ENCODE measurements around the gene TAF1B.
"Not testable (repeated sequence)": the region's sequence is repeated elsewhere in the genome, so short reads cannot be mapped to it uniquely, and the experiment has no call there.

TAF1B gene

DNA sequence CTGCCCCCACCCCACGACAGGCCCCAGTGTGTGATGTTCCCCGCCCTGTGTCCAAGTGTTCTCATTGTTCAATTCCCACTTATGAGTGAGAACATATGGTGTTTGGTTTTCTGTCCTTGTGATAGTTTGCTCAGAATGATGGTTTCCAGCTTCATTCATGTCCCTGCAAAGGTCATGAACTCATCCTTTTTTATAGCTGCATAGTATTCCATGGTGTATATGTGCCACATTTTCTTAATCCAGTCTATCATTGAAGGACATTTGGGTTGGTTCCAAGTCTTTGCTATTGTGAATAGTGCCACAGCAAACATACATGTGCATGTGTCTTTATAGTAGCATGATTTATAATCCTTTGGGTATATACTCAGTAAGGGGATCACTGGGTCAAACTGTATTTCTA is 83.7 kb downstream of the TAF1B start:
- H3K27me3 ChIP-seq (ENCODE audit: control insufficient read depth, insufficient read depth, low read length); H3K4me1 ChIP-seq (ENCODE audit: control insufficient read depth, low read depth, low read length); H3K9ac ChIP-seq (ENCODE audit: low read length); H3K36me3 ChIP-seq (ENCODE audit: control insufficient read depth, low read depth, low read length); H3K27ac ChIP-seq (ENCODE audit: low read length); H3K4me3 ChIP-seq (ENCODE audit: low read length); H3K9me3 ChIP-seq (ENCODE audit: control insufficient read depth, low read depth, low read length): not testable (repeated sequence)

DNA sequence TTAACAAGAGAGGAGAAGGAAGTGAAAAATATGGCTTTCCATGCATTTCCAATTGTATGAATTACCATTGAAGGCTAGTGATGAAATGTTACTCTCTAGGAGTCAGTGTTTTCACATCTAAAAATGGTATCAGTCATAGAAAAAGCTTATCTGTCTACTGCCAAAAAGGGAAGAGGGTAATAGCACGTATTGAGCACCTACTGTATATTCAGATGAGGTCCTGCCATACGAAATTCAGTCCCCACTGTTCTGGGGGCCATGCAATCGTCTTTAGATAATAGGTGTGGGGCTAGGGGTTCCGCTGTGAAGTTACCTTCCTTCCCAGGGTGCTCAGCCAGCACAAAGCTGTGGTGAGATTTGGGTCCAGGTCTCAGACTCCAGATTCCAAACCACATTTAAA is 94.0 kb downstream of the TAF1B start:
- H3K27ac ChIP-seq (ENCODE audit: low read length), result no peak overlapping the region
- no peaks in the 10 kb centered on the region for H3K9me3 ChIP-seq (ENCODE audit: control insufficient read depth, low read depth, low read length)
- no peaks in the 10 kb centered on the region for H3K4me1 ChIP-seq (ENCODE audit: control insufficient read depth, low read depth, low read length)
- no peaks in the 10 kb centered on the region for H3K27me3 ChIP-seq (ENCODE audit: control insufficient read depth, insufficient read depth, low read length)
- peaks cover 13% of the 10 kb centered on the region for H3K36me3 ChIP-seq (ENCODE audit: control insufficient read depth, low read depth, low read length)
- no peak overlapping the region for H3K9ac ChIP-seq (ENCODE audit: low read length)
- H3K4me3 ChIP-seq (ENCODE audit: low read length), result no peak overlapping the region

DNA sequence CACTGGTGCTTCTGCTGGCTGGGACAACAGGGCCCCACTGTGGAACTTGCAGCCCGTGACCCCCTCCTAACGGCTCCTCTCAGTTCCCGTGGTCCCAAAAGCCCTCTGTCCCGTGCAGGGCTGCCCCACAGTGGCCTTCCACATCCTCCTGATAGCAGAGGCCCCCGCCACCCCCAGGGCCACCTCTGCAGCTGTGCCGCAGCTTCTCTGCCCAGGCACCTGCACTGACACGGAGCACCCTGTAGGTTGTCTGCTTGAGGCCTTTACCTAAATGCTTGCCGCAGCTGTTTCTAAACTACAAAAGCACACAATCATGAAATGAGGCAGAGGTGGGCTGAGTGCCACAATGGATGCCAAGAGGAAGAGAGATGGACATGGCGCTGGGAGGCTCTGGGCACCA is 94.7 kb downstream of the TAF1B start:
- Histone ChIP-seq H3K36me3 (ENCODE audit: control insufficient read depth, low read depth, low read length) (peaks cover 11% of the 10 kb centered on the region), H3K4me3 (ENCODE audit: low read length) (no peak overlapping the region), H3K27me3 (ENCODE audit: control insufficient read depth, insufficient read depth, low read length) (no peaks in the 10 kb centered on the region), H3K27ac (ENCODE audit: low read length) (no peak overlapping the region), H3K9ac (ENCODE audit: low read length) (no peak overlapping the region), H3K9me3 (ENCODE audit: control insufficient read depth, low read depth, low read length) (no peaks in the 10 kb centered on the region), H3K4me1 (ENCODE audit: control insufficient read depth, low read depth, low read length) (no peaks in the 10 kb centered on the region)

DNA sequence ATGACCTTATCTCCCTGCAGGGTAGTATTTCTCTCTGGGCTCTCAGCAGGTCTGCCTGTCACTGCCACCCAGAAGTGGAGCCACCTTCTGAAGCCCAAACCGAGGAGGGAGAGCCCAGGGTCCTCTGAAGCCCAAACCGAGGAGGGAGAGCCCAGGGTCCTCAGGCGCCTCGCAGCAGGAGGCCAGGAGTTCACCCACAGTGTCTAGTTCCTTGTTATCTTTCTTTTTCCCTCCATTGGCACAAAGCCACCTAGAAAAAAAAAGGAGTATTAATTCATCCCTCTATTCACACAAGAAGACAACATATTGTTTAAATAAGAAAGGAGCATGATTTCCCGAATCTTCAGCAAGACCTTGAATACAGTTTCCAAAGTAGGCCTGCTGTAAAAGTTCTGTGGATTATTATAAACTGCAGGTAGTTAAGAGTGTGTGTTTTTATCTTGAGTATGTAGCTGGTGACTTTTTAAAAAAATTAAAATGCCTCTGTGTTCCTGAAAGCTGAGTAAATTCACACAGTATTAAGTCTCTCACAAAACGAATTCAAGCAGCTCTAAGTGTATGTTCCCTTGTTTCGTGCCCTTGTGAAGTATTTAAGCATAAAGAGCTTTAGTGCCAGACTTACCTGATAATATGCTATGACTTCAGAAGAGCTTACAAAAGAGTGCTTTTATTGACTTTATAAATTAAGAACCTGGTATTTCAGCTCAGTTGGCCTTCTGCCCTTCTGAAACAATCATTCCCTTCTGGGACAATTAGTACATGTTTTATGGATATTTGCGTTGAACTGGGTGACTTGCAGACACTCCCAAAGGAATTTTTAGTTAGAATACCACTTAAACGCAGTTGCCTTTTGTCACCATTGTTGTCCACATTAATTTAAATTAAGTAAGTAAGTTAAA is 96.6 kb downstream of the TAF1B start:
- Histone ChIP-seq H3K9me3 (ENCODE audit: control insufficient read depth, low read depth, low read length) (no peaks in the 10 kb centered on the region), H3K27me3 (ENCODE audit: control insufficient read depth, insufficient read depth, low read length) (no peaks in the 10 kb centered on the region), H3K36me3 (ENCODE audit: control insufficient read depth, low read depth, low read length) (no peaks in the 10 kb centered on the region), H3K4me1 (ENCODE audit: control insufficient read depth, low read depth, low read length) (no peaks in the 10 kb centered on the region), H3K27ac (ENCODE audit: low read length) (no peak overlapping the region), H3K4me3 (ENCODE audit: low read length) (no peak overlapping the region), H3K9ac (ENCODE audit: low read length) (no peak overlapping the region)

DNA sequence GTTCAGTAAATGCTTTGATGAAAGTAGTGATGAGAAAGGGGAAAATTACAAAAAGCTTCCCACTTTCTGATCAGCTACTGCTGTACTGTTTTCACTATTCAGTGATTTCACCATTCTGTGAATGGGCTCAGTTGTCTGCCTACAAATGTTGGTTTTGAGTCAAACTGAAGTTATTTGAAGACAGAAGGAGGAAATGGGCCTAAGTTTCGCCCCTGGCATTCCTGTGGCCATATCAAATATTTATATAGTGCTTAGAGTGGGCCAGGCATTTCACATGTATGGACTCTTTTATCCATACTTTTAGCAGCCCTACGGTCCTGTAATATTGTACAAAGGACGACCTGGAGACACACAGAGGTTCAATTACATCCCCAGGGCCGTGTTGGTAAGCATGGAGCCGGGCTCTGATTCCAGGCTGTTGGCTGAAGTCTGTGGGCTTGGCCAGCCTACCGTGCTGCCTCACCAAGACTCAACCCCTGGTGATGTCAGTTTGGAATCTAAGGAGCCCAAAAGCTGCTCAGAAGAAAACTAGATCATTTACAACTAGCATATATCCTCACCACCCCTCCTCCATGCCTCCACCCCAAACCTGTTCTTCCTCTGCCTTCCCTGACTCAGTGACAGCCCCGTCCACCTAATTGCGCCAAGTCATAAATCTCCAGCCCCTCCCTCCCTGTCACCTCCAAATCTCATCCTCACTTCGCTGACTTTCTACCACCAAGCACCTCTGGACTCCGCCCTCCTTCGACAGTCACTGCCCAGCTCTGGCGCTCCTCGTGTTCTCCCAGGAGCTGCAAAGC is 98.1 kb downstream of the TAF1B start:
- no peak overlapping the region for H3K9ac ChIP-seq (ENCODE audit: low read length)
- H3K4me3 ChIP-seq (ENCODE audit: low read length), result no peak overlapping the region
- no peak overlapping the region for H3K27ac ChIP-seq (ENCODE audit: low read length)
- no peaks in the 10 kb centered on the region for H3K36me3 ChIP-seq (ENCODE audit: control insufficient read depth, low read depth, low read length)
- H3K4me1 ChIP-seq (ENCODE audit: control insufficient read depth, low read depth, low read length), result no peaks in the 10 kb centered on the region
- no peaks in the 10 kb centered on the region for H3K9me3 ChIP-seq (ENCODE audit: control insufficient read depth, low read depth, low read length)
- no peaks in the 10 kb centered on the region for H3K27me3 ChIP-seq (ENCODE audit: control insufficient read depth, insufficient read depth, low read length)

DNA sequence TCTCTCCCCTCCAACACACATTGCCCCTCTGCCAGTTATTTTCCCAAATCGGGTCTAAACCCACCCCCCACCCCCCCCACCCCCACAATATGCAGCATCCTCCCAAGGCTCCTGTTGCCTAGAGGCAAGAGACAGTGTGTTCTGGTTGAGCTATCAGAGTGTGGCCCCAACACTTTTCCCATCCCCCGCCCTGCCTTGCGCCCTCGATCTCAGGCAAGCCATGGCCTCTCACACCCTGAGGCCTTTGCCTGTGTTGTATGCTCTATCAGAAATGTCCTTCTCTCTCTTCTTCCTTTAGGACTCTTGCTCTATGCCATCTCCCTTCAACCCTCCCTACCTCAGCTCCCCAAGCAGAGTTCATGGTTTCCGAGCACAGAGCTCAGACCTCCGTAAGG is 98.7 kb downstream of the TAF1B start:
- no peak overlapping the region for H3K27ac ChIP-seq (ENCODE audit: low read length)
- no peak overlapping the region for H3K4me3 ChIP-seq (ENCODE audit: low read length)
- H3K27me3 ChIP-seq (ENCODE audit: control insufficient read depth, insufficient read depth, low read length), result no peaks in the 10 kb centered on the region
- no peak overlapping the region for H3K9ac ChIP-seq (ENCODE audit: low read length)
- no peaks in the 10 kb centered on the region for H3K36me3 ChIP-seq (ENCODE audit: control insufficient read depth, low read depth, low read length)
- no peaks in the 10 kb centered on the region for H3K9me3 ChIP-seq (ENCODE audit: control insufficient read depth, low read depth, low read length)
- H3K4me1 ChIP-seq (ENCODE audit: control insufficient read depth, low read depth, low read length), result no peaks in the 10 kb centered on the region

DNA sequence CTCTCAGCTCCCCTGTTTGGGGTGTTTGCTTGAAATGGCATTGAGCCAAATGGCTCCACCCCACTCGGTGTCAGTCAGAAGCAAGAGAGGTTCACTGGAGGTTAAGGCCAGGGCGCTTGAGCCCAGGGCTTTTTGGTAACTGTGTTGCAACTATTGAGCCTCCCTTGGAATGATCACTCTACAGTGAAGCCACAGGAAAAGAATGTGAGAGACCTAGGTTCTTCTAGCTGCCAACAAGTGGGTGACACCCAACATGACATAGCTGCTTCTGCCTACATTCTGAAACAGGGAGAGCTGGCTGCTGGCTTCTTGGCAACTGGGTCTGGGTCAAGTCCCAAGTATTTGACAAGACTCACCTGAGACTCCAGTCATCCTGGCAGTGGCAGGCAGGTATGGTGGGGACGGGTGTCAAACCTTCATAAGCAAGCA is 101.1 kb downstream of the TAF1B start:
- H3K36me3 ChIP-seq (ENCODE audit: control insufficient read depth, low read depth, low read length), result no peaks in the 10 kb centered on the region
- H3K4me1 ChIP-seq (ENCODE audit: control insufficient read depth, low read depth, low read length), result no peaks in the 10 kb centered on the region
- H3K9ac ChIP-seq (ENCODE audit: low read length), result no peak overlapping the region
- H3K27ac ChIP-seq (ENCODE audit: low read length), result no peak overlapping the region
- no peaks in the 10 kb centered on the region for H3K9me3 ChIP-seq (ENCODE audit: control insufficient read depth, low read depth, low read length)
- H3K27me3 ChIP-seq (ENCODE audit: control insufficient read depth, insufficient read depth, low read length), result peaks cover 7% of the 10 kb centered on the region
- no peak overlapping the region for H3K4me3 ChIP-seq (ENCODE audit: low read length)

DNA sequence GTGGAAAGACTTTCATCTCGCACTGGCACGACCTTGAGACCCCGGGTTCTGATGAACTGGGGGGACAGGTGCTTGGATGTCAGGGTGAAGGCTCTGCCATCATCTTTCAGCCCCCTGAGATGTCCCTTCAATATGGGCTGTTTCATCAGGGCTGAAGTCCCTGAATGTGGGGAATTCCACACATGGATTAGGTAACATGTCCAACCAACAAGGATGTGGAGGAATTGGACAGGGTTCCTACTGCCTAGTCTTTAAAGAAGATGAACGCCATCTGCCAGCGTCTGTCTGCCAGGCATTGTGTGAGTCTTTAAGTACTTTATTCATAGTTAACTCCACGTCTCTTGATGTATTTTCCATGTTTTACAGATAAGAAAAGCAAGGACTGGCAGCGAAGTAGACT is 102.3 kb downstream of the TAF1B start:
- Histone ChIP-seq H3K36me3 (ENCODE audit: control insufficient read depth, low read depth, low read length) (no peaks in the 10 kb centered on the region), H3K27me3 (ENCODE audit: control insufficient read depth, insufficient read depth, low read length) (peaks cover 19% of the 10 kb centered on the region), H3K4me3 (ENCODE audit: low read length) (no peak overlapping the region), H3K27ac (ENCODE audit: low read length) (no peak overlapping the region), H3K9me3 (ENCODE audit: control insufficient read depth, low read depth, low read length) (no peaks in the 10 kb centered on the region), H3K9ac (ENCODE audit: low read length) (no peak overlapping the region), H3K4me1 (ENCODE audit: control insufficient read depth, low read depth, low read length) (no peaks in the 10 kb centered on the region)

DNA sequence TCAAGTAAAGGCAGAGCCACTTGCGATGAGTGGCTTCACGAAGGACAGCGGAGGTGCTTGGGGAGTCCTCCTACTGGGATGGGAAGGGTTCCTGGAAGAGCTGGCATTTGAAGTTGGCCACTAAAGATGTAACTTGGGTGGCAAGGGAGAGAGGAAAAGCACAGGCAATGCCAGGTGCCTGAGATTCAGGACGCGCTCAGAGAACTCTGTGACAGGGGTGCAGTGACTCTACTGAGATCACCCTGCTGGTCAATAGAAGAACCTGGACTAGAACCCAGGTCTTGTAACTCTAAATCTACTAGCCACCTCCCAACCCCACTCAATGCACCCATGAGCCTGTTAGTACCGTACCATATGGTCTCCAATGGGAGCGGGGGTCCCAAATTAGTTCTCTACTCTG is 102.8 kb downstream of the TAF1B start:
- H3K27ac ChIP-seq (ENCODE audit: low read length), result no peak overlapping the region
- H3K36me3 ChIP-seq (ENCODE audit: control insufficient read depth, low read depth, low read length), result no peaks in the 10 kb centered on the region
- H3K27me3 ChIP-seq (ENCODE audit: control insufficient read depth, insufficient read depth, low read length), result peaks cover 22% of the 10 kb centered on the region
- H3K9me3 ChIP-seq (ENCODE audit: control insufficient read depth, low read depth, low read length), result no peaks in the 10 kb centered on the region
- H3K4me3 ChIP-seq (ENCODE audit: low read length), result no peak overlapping the region
- no peak overlapping the region for H3K9ac ChIP-seq (ENCODE audit: low read length)
- H3K4me1 ChIP-seq (ENCODE audit: control insufficient read depth, low read depth, low read length), result no peaks in the 10 kb centered on the region

DNA sequence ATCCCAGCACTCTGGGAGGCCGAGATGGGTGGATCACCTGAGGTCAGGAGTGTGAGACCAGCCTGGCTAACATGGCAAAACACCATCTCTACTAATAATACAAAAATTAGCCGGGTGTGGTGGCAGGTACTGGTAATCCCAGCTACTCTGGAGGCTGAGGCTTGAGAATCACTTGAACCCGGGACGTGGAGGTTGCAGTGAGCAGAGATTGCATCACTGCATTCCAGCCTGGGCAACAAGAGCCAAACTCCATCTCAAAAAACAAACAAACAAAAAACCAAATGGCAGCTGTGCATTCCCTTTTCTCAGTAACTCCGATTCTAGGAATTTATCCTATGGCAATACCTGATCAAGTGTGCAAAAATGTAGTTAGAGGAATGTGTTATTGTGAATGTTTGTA is 103.5 kb downstream of the TAF1B start:
- Histone ChIP-seq H3K9ac (ENCODE audit: low read length) (no peak overlapping the region), H3K9me3 (ENCODE audit: control insufficient read depth, low read depth, low read length) (no peaks in the 10 kb centered on the region), H3K27me3 (ENCODE audit: control insufficient read depth, insufficient read depth, low read length) (peaks cover 23% of the 10 kb centered on the region), H3K4me3 (ENCODE audit: low read length) (no peak overlapping the region), H3K27ac (ENCODE audit: low read length) (no peak overlapping the region), H3K36me3 (ENCODE audit: control insufficient read depth, low read depth, low read length) (no peaks in the 10 kb centered on the region), H3K4me1 (ENCODE audit: control insufficient read depth, low read depth, low read length) (no peaks in the 10 kb centered on the region)

DNA sequence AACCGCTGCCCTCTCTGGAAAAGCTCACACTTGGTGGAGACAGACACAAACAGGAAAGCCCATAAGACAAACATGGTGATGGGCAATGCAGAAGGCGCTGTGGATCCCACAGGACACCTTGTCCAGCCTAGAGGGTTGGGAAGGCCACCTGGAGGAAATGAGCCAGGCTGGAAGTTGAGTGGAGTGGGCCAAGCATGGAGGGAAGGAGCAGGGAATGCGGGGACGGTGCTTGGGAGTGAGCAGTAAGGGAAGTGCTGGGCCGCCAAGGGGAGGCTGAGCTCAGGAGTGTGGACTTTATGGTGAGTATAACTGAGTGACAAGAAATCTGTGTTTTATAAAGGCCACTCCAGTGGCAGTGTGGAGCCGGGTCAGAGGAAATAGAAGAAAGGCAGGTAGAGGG is 105.4 kb downstream of the TAF1B start:
- no peak overlapping the region for H3K4me3 ChIP-seq (ENCODE audit: low read length)
- no peaks in the 10 kb centered on the region for H3K36me3 ChIP-seq (ENCODE audit: control insufficient read depth, low read depth, low read length)
- no peak overlapping the region for H3K9ac ChIP-seq (ENCODE audit: low read length)
- H3K27me3 ChIP-seq (ENCODE audit: control insufficient read depth, insufficient read depth, low read length), result peaks cover 42% of the 10 kb centered on the region
- H3K27ac ChIP-seq (ENCODE audit: low read length), result no peak overlapping the region
- H3K4me1 ChIP-seq (ENCODE audit: control insufficient read depth, low read depth, low read length), result peaks cover 4% of the 10 kb centered on the region
- H3K9me3 ChIP-seq (ENCODE audit: control insufficient read depth, low read depth, low read length), result no peaks in the 10 kb centered on the region

All from iPS-18a (cell line).